Stimulated activated CD8-positive, alpha-beta memory T cell treated with anti-CD3 and anti-CD28 coated beads, Interleukin-7, amount 100 ng/mL, for 4 hours (primary cell): ENCODE results near the gene KRTCAP3.
A peak's percentile ranks its signal among the peaks of the same experiment; 100 is the strongest.

Experiments
- DNase-seq, 2 donors: peaks; one replicate each; pipeline ENCODE4 v3.0.0-alpha.2; 2020; ENCODE audit warnings: low read depth in 2 of 2

The KRTCAP3 gene

DNA sequence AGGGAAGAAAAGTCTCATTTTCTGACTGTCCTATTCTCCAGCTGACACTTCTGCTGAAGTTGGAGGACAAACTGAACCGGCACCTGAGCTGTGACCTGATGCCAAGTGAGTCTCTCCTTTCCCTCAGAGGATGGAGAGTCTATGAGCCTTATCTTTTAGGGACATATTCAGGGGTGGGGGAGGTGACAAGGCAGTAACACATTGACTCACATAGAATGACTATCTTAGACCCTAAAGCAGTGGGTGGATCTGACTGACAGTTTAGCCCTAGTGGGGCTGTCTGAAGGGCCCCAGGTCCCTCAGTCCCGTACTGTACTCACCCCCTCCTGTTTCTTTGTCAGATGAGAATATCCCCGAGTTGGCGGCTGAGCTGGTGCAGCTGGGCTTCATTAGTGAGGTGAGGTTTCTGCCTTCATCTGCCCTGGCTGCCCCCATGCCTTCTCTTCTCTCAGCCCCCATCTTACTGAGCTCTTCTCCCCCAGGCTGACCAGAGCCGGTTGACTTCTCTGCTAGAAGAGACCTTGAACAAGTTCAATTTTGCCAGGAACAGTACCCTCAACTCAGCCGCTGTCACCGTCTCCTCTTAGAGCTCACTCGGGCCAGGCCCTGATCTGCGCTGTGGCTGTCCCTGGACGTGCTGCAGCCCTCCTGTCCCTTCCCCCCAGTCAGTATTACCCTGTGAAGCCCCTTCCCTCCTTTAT lies 805 bp upstream of the KRTCAP3 start:
- DNase-seq: no peak

- no peak for DNase-seq
Observed at GRCh38 chr2:27442920-27443282, 720 bp downstream of the KRTCAP3 start.

DNA sequence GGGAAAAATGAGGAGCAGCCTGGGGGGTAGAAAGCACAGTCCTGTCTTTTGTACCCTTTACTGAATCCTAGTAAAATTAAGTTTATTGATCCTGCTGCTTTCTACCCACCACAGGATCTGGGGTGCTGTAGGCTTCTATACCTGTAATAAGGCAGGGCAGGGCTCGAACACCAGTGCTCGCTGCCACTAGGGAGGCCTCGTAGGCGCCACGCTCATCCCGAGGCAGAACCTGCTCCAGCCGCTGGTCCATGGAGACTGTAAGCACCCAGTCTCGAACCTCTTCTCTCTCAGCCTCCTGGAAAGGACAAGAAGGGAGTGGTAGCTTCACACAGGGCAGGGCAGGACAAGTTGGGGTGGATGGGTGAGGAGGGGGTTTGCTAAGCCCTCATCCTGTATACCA lies 3.0 kb downstream of the KRTCAP3 start:
- no peak for DNase-seq

DNA sequence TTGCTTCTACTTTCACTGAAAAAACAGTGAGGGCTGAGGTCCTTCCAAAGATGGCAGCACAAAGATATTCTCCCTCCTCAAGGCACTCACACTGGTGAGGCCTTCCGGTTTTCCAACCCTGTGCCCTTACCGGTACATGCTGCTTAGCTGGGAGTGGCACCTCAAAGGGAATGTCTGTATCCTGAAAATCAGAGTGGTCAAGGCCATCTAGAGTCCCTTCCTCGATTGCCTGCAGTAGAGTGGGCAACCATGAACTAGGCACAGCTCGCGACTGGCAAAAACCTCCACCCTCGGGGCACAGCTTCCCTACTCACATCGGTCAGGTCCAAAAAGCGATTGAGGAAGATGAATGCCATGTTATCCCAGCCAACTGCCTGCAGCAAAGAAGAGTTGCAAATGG lies 3.4 kb downstream of the KRTCAP3 start:
- no peak for DNase-seq

DNA sequence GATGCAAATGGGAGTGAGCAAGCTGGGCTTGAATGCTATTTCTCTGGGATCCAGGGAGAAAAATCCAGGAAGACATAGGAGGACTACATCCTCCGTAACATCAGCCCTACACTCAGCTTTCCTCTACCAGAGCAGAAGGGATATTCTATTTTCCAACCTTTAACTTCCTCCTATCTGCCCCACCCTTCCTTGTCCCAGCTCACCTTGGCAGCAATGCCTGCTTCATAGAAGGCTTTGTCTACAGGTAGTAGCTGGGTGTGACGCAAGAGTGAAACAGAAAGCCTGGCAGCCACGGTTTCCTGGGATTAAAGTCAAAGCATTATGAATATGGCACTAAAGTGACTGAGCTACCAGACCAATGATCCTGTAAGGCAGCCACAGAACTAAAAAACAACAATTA lies 3.9 kb downstream of the KRTCAP3 start:
- no peak for DNase-seq

DNA sequence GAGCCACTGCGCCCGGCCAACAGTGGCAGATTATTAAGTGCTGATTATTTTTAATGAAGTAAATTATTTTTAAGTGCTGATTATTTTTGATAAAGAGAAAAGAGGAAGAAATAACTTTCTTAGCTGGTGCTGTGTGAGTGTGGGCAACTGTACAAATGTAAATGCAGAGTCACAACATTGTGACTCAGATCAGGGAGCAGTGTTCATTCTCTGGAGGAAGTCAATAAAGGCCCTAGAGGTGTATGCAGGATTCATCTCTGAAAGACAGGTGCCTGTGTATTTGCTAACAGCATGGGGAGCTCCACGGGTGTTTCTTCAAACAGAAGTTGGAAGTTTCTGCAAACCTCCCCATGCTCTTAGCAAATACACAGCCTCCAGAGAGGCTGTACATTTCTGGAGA lies 6.2 kb downstream of the KRTCAP3 start:
- DNase-seq: no peak

DNA sequence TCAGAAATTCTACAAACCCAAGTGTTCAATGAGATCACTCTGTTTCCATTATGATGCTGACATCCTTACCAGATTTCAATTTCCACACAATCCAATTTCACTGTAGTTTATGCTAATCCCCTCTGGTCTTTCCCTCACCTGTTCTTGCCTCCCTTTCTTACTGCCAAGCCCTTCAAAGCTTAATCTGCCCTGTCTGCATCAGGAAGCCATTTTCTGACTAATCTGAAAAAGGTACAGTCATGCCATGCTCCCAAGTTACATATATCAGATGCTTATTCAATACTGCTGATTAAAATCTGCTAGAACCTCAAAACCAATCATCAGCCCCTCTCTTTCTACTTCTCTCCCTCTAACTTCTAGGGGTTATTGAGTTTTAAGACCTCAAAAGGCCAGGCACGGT lies 8.9 kb downstream of the KRTCAP3 start:
- DNase-seq: no peak

DNA sequence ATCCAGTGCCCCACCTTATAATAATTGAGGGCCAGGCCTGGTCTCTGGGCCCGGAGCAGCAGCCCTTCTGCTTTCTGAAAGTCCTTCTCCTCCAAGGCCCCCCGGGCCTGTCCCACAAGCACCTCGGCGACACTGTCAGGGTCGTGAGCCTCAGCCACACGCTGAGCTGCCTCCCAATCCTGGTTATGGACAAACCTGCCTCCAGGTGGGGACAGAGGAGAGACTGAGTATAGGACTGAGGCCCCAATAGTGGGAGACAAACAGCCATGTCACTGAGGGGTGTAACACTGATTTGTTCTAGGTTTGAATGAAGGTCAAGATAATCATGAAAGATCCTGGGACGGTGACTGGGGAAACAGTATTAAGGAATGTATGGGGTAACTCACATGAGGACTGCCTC lies 11.8 kb downstream of the KRTCAP3 start:
- DNase-seq: no peak

- no peak for DNase-seq
Observed at GRCh38 chr2:27461118-27461517, 18.9 kb downstream of the KRTCAP3 start.

DNA sequence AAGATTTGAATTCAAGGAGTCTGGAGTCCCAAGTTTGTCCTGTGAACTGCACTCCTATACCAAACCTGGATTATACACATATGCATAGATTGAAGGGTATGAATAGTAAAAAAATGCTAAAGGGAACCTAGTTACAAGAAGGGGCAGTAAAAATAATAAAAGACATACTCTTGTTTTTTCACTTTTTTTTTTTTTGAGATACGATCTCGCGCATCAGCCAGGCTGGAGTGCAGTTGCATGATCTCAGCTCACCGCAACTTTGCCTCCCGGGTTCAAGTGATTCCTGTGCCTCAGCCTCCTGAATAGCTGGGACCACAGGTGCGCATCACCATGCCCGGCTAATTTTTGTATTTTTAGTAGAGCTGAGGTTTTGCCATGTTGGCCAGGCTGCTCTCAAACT lies 22.3 kb downstream of the KRTCAP3 start:
- DNase-seq: no peak

GRCh38 chr2:27471961-27472360 lies 29.8 kb downstream of the KRTCAP3 start:
- DNase-seq: no peak

GRCh38 chr2:27485496-27485895 lies 43.3 kb downstream of the KRTCAP3 start:
- no peak for DNase-seq

- DNase-seq: no peak
Observed at GRCh38 chr2:27489118-27489497, 46.9 kb downstream of the KRTCAP3 start.

- DNase-seq: peak; percentile 98 to 99
Observed at GRCh38 chr2:27489498-27490397, 47.6 kb downstream of the KRTCAP3 start, which contains the start of gene IFT172. Gene IFT172 (minus strand): TSS chr2:27489743. CDS start chr2:27489653, 90 bp downstream.

GRCh38 chr2:27492557-27492956 lies 50.4 kb downstream of the KRTCAP3 start:
- no peak for DNase-seq

DNA sequence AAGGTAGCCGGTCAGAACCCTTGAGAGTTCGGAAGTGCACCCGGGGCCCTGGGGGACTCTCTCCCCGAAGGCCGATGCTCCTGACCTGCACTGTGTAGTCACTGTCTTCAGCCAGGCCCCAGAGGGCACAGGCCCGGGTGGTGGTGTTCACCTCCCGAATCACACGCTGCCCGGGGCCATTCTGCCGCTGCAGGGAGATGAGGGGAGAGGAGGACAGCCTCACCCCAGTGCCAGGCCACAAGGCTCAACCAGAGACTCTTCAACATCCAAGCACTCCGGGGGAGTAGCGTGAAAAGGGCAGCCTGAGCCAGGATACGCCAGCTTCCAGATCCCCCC lies 51.7 kb downstream of the KRTCAP3 start:
- no peak for DNase-seq
